KOPT-K1 (cell line): Measurements from ENCODE around the gene GPC2.

Source experiments
- H3K27ac ChIP-seq: fragments of 200-600 bp; sonication (generic); 2 replicates; pipeline ENCODE4 v1.5.1; 2016; ENCODE audit warnings: antibody characterized with exemption, mild to moderate bottlenecking, low read depth, low read length; ENCODE audit not compliant: poor library complexity, severe bottlenecking
- H3K36me3 ChIP-seq: fragments of 200-600 bp; sonication (generic); 2 replicates; pipeline ENCODE4 v1.5.1; 2017; ENCODE audit warnings: antibody characterized with exemption, mild to moderate bottlenecking, low read length, moderate library complexity; ENCODE audit not compliant: insufficient read depth
- H3K9me3 ChIP-seq: fragments of 200-600 bp; sonication (generic); 2 replicates; pipeline ENCODE4 v1.5.1; 2017; ENCODE audit warnings: antibody characterized with exemption, low read length, mild to moderate bottlenecking; ENCODE audit not compliant: insufficient read depth, poor library complexity, severe bottlenecking

GPC2 gene

GRCh38 chr7:100167912-100168323 lies 9.3 kb downstream of the GPC2 start:
- Histone ChIP-seq H3K36me3 (no peaks in the 10 kb centered on the region), H3K9me3 (no peaks in the 10 kb centered on the region), H3K27ac (peak overlapping the region; percentile 66)

- H3K36me3 ChIP-seq: no peaks in the 10 kb centered on the region
- H3K9me3 ChIP-seq: no peaks in the 10 kb centered on the region
- H3K27ac ChIP-seq: peak overlapping the region; percentile 66
Measured at GRCh38 chr7:100166970-100167911, 9.9 kb downstream of the GPC2 start.

- Histone ChIP-seq H3K36me3 (no peaks in the 10 kb centered on the region), H3K27ac (peak overlapping the region; percentile 66), H3K9me3 (no peaks in the 10 kb centered on the region)
Measured at GRCh38 chr7:100166317-100166940, 10.8 kb downstream of the GPC2 start.

GRCh38 chr7:100163871-100164270 lies 13.3 kb downstream of the GPC2 start:
- H3K9me3 ChIP-seq: no peaks in the 10 kb centered on the region
- H3K27ac ChIP-seq: peak overlapping the region; percentile 43
- H3K36me3 ChIP-seq: no peaks in the 10 kb centered on the region

- no peaks in the 10 kb centered on the region for H3K36me3 ChIP-seq
- peak overlapping the region; percentile 43 for H3K27ac ChIP-seq
- H3K9me3 ChIP-seq: no peaks in the 10 kb centered on the region
Measured at GRCh38 chr7:100163006-100163531, 14.1 kb downstream of the GPC2 start.

- Histone ChIP-seq H3K27ac (no peak overlapping the region), H3K9me3 (no peaks in the 10 kb centered on the region), H3K36me3 (peaks cover 25% of the 10 kb centered on the region)
Measured at GRCh38 chr7:100160067-100160466, 17.1 kb downstream of the GPC2 start.

GRCh38 chr7:100159099-100159623 lies 18.0 kb downstream of the GPC2 start:
- H3K9me3 ChIP-seq: no peaks in the 10 kb centered on the region
- H3K36me3 ChIP-seq: peaks cover 34% of the 10 kb centered on the region
- peak overlapping the region; percentile 84 for H3K27ac ChIP-seq

- no peaks in the 10 kb centered on the region for H3K9me3 ChIP-seq
- peaks cover 41% of the 10 kb centered on the region for H3K36me3 ChIP-seq
- H3K27ac ChIP-seq: peak within 1 kb of the TSS; percentile 84
Measured at GRCh38 chr7:100158229-100159098, 18.7 kb downstream of the GPC2 start, which contains the start of gene TRAPPC14. Gene TRAPPC14, minus strand, starts transcription at chr7:100158723. Its CDS starts 224 bp downstream, at chr7:100158499.

- Histone ChIP-seq H3K27ac (peak overlapping the region; percentile 84), H3K36me3 (peaks cover 50% of the 10 kb centered on the region), H3K9me3 (no peaks in the 10 kb centered on the region)
Measured at GRCh38 chr7:100157334-100158228, 19.6 kb downstream of the GPC2 start.

- H3K9me3 ChIP-seq: no peaks in the 10 kb centered on the region
- peaks cover 56% of the 10 kb centered on the region for H3K36me3 ChIP-seq
- peak overlapping the region; percentile 84 for H3K27ac ChIP-seq
Measured at GRCh38 chr7:100157069-100157333, 20.2 kb downstream of the GPC2 start.

GRCh38 chr7:100156331-100157068 lies 20.7 kb downstream of the GPC2 start:
- H3K9me3 ChIP-seq: no peaks in the 10 kb centered on the region
- peaks cover 61% of the 10 kb centered on the region for H3K36me3 ChIP-seq
- peak overlapping the region; percentile 84 for H3K27ac ChIP-seq

GRCh38 chr7:100155553-100156317 lies 21.4 kb downstream of the GPC2 start:
- Histone ChIP-seq H3K27ac (peak overlapping the region; percentile 84), H3K36me3 (peaks cover 61% of the 10 kb centered on the region), H3K9me3 (no peaks in the 10 kb centered on the region)
